H1 (cell line): ENCODE data around the gene ADCK1. TPM values are rescaled to one million over a fixed set of nuclear protein-coding genes. Genes with fewer than 3 reads are reported as not detected.

Source experiments
- CTCF ChIA-PET: fragments of 300-600 bp; sonication (Branson Sonifier 250); formaldehyde crosslinking; loops from one replicate; lab custom pipeline; 2021; ENCODE audit not compliant: partially characterized antibody; lab: Charles Lee
- POLR2A ChIA-PET: fragments of 300-600 bp; sonication (Branson Sonifier 250); formaldehyde crosslinking; loops from one replicate; lab custom pipeline; 2021; ENCODE audit warnings: inconsistent platforms; ENCODE audit not compliant: partially characterized antibody; lab: Charles Lee
- DNase-seq, 2 experiments: peaks; one replicate each; pipeline versions ENCODE4 v3.0.0 to v3.0.0-alpha.2; 2010 to 2022; ENCODE audit warnings: low spot score in 2 of 2, low read depth in 1 of 2, mixed read lengths in 1 of 2
- FAIRE-seq: peaks from 2 replicates; lab custom pipeline; 2011; peaks lifted over from hg19 to GRCh38; lab: Jason Lieb, UNC
- H2AFZ ChIP-seq: 2 replicates; pipeline ENCODE4 v1.8.1; 2012; ENCODE audit warnings: low read length, inconsistent platforms
- H2AK5ac ChIP-seq: 2 replicates; pipeline ENCODE4 v1.6.1; 2013; ENCODE audit warnings: low read depth, low read length
- H2BK120ac ChIP-seq: replicated peaks from 2 replicates; pipeline ENCODE3; 2013; ENCODE audit warnings: low read depth, low read length, inconsistent platforms
- H2BK12ac ChIP-seq: 2 replicates; pipeline ENCODE4 v1.6.1; 2013; ENCODE audit warnings: low read depth, low read length
- H2BK15ac ChIP-seq: 2 replicates; pipeline ENCODE4 v1.6.1; 2013; ENCODE audit warnings: low read length
- H2BK20ac ChIP-seq: 2 replicates; pipeline ENCODE4 v1.6.1; 2013; ENCODE audit warnings: low read length
- H2BK5ac ChIP-seq: 2 replicates; pipeline ENCODE4 v1.6.1; 2013; ENCODE audit warnings: low read depth, low read length
- H3K14ac ChIP-seq: 2 replicates; pipeline ENCODE4 v1.6.1; 2013; ENCODE audit warnings: inconsistent platforms; ENCODE audit not compliant: insufficient read length
- H3K18ac ChIP-seq: 2 replicates; pipeline ENCODE4 v1.6.1; 2013; ENCODE audit warnings: low read length; ENCODE audit errors: extremely low read depth
- H3K23ac ChIP-seq: 2 replicates; pipeline ENCODE4 v1.6.1; 2013; ENCODE audit warnings: inconsistent platforms; ENCODE audit not compliant: insufficient read length
- H3K23me2 ChIP-seq: 2 replicates; pipeline ENCODE4 v1.6.1; 2013; ENCODE audit warnings: low read depth, low read length
- H3K27ac ChIP-seq: 2 replicates; pipeline ENCODE4 v1.6.1; 2011; ENCODE audit warnings: low read depth, low read length, inconsistent platforms
- H3K27me3 ChIP-seq, 4 experiments: replicated peaks in 1 of 4; 1 replicate in 1 of 4; 2 replicates in 3 of 4; pipeline versions ENCODE4 v1.6.1 to v1.8.1; 2011 to 2013; ENCODE audit warnings: low read length in 3 of 4, mild to moderate bottlenecking in 3 of 4, inconsistent platforms in 2 of 4, mixed read lengths in 2 of 4, moderate library complexity in 1 of 4; ENCODE audit not compliant: control insufficient read depth in 3 of 4, insufficient read depth in 3 of 4; ENCODE audit errors: extremely low read depth in 1 of 4
- H3K36me3 ChIP-seq, 4 experiments: 2 replicates each; pipeline versions ENCODE4 v1.6.1 to v1.8.1; 2011 to 2013; ENCODE audit warnings: mild to moderate bottlenecking in 4 of 4, low read length in 3 of 4, moderate library complexity in 2 of 4, control low read depth in 1 of 4, inconsistent platforms in 1 of 4; ENCODE audit not compliant: insufficient read depth in 4 of 4, control insufficient read depth in 2 of 4
- H3K4ac ChIP-seq: replicated peaks from 2 replicates; pipeline ENCODE3; 2013; ENCODE audit warnings: low read length, low read depth, mixed read lengths, inconsistent platforms; ENCODE audit not compliant: insufficient read length
- H3K4me1 ChIP-seq, 4 experiments: replicated peaks in 1 of 4; 1 replicate in 1 of 4; 2 replicates in 3 of 4; pipeline versions ENCODE4 v1.6.1 to v1.8.1; 2011 to 2013; ENCODE audit warnings: low read length in 3 of 4, inconsistent platforms in 2 of 4, mixed read lengths in 1 of 4; ENCODE audit not compliant: insufficient read depth in 4 of 4, control insufficient read depth in 3 of 4
- H3K4me2 ChIP-seq, 2 experiments: 2 replicates each; pipeline versions ENCODE4 v1.6.1 to v1.8.1; 2011 to 2013; ENCODE audit warnings: low read depth in 2 of 2, low read length in 2 of 2, control low read depth in 1 of 2, inconsistent platforms in 1 of 2, mild to moderate bottlenecking in 1 of 2; ENCODE audit not compliant: insufficient read depth in 1 of 2
- H3K4me3 ChIP-seq, 4 experiments: fragments of 200-600, 300-600 bp in 1 of 4; sonication (generic), shearing (Covaris generic), sonication (Bioruptor Twin) in 1 of 4; 2 replicates each; pipeline versions ENCODE4 v1.5.1 to v1.8.1; 2011 to 2016; ENCODE audit warnings: low read length in 4 of 4, low read depth in 3 of 4, control low read depth in 2 of 4, inconsistent platforms in 2 of 4, mild to moderate bottlenecking in 2 of 4, mixed read lengths in 1 of 4, moderate library complexity in 1 of 4; ENCODE audit not compliant: insufficient read depth in 2 of 4; ENCODE audit errors: extremely low read depth in 1 of 4
- H3K56ac ChIP-seq: replicated peaks from 2 replicates; pipeline ENCODE3; 2013; ENCODE audit warnings: low read depth, mild to moderate bottlenecking, mixed read lengths, low read length, inconsistent platforms; ENCODE audit not compliant: insufficient read length
- H3K79me1 ChIP-seq: 2 replicates; pipeline ENCODE4 v1.6.1; 2013; ENCODE audit warnings: low read depth, low read length, control low read depth
- H3K79me2 ChIP-seq, 2 experiments: 2 replicates each; pipeline versions ENCODE4 v1.6.1 to v1.8.1; 2012 to 2013; ENCODE audit warnings: low read length in 2 of 2, mild to moderate bottlenecking in 2 of 2, inconsistent platforms in 1 of 2; ENCODE audit not compliant: insufficient read depth in 2 of 2, control insufficient read depth in 1 of 2
- H3K9ac ChIP-seq, 4 experiments: replicated peaks in 1 of 4; 1 replicate in 1 of 4; 2 replicates in 3 of 4; pipeline versions ENCODE4 v1.6.1 to v1.8.1; 2011 to 2013; ENCODE audit warnings: low read depth in 3 of 4, low read length in 3 of 4, control low read depth in 2 of 4, mild to moderate bottlenecking in 2 of 4, moderate library complexity in 2 of 4, inconsistent platforms in 1 of 4; ENCODE audit errors: extremely low read depth in 1 of 4
- H3K9me3 ChIP-seq, 2 experiments: 2 replicates each; pipeline versions ENCODE4 v1.6.1 to v1.8.1; 2012 to 2013; ENCODE audit warnings: mild to moderate bottlenecking in 2 of 2, moderate library complexity in 2 of 2, control low read depth in 1 of 2, inconsistent platforms in 1 of 2, low read depth in 1 of 2, low read length in 1 of 2, mixed read lengths in 1 of 2; ENCODE audit not compliant: insufficient read depth in 2 of 2
- H4K20me1 ChIP-seq, 2 experiments: replicated peaks in 1 of 2; 2 replicates each; pipeline versions ENCODE3 to v1.8.1; 2011 to 2013; ENCODE audit warnings: inconsistent platforms in 2 of 2, low read length in 2 of 2, mild to moderate bottlenecking in 1 of 2; ENCODE audit not compliant: insufficient read depth in 2 of 2, control insufficient read depth in 1 of 2
- H4K5ac ChIP-seq: 2 replicates; pipeline ENCODE4 v1.6.1; 2013; ENCODE audit warnings: low read length, low read depth, mixed read lengths, inconsistent platforms; ENCODE audit not compliant: insufficient read length
- H4K8ac ChIP-seq: 2 replicates; pipeline ENCODE4 v1.8.0; 2013; ENCODE audit warnings: mild to moderate bottlenecking, moderate library complexity, low read length, inconsistent platforms; ENCODE audit not compliant: insufficient read depth; ENCODE audit errors: extremely low read depth
- H4K91ac ChIP-seq: replicated peaks from 2 replicates; pipeline ENCODE3; 2013; ENCODE audit warnings: low read length, mixed read lengths, inconsistent platforms; ENCODE audit not compliant: insufficient read length
- RFX5 ChIP-seq: IDR thresholded peaks from 2 replicates; pipeline ENCODE4 v1.6.1; 2011; ENCODE audit warnings: low read depth, low read length, improper control_type of control experiment, borderline replicate concordance
- WGBS, 2 experiments: shearing (Covaris generic) in 1 of 2; methylation state at CpG; one replicate each; pipeline versions ENCODE4 v1.1.6 to v1.1.7; 2013 to 2015; ENCODE audit warnings: low lambda C conversion rate in 2 of 2, mixed read lengths in 2 of 2, inconsistent platforms in 1 of 2, low coverage in 1 of 2, missing lambda C conversion rate in 1 of 2; ENCODE audit not compliant: insufficient replicate concordance in 2 of 2, insufficient coverage in 1 of 2, insufficient read length in 1 of 2; ENCODE audit errors: extremely low coverage in 1 of 2, missing lambda C conversion rate in 1 of 2; 5-methylcytosine and 5-hydroxymethylcytosine counted together
- polyA plus RNA-seq, 7 experiments: library from polyadenylated mRNA; depleted of rRNA in 3 of 7; stranded (reverse) in 5 of 7; unstranded in 2 of 7; fragments of >200 nt in 5 of 7; fragments of 200-250 nt in 2 of 7; gene quantifications; 1 replicate in 5 of 7; 2 replicates in 1 of 7; 4 replicates in 1 of 7; pipeline versions ENCODE4 v1.2.1 to v1.2.3, GENCODE V29; 2011 to 2013; ENCODE audit warnings: missing spikeins in 2 of 7, mixed read lengths in 2 of 7
- total RNA-seq: library from RNA; stranded (reverse); fragmentation: NEBNext Ultra II Directional; extraction: Animal tissue kit (Norgen Biotek cat#: 25700); gene quantifications from 2 replicates; pipeline ENCODE4 v1.2.1, GENCODE V29; 2021

ADCK1 gene
- total and polyA plus RNA-seq, 2 of the 8 experiments (the other 6 are each of a cell fraction or from before 2014, with no cell fraction given) = 11.0 to 16.8 TPM

GRCh38 chr14:77970646-77971045 is 170.7 kb downstream of the ADCK1 start:
- Histone ChIP-seq H4K8ac (no peak overlapping the region), H4K91ac (no peak overlapping the region), H3K14ac (no peak overlapping the region), H3K9ac (no peak overlapping the region), H4K5ac (no peak overlapping the region), H3K27me3 (peaks cover 0 to 6% (median 3%) of the 10 kb centered on the region in 4 experiments; a peak in 2 of 7 replicates), H3K27ac (no peak overlapping the region), H2BK20ac (no peak overlapping the region), H3K4me2 (no peak overlapping the region), H2BK120ac (no peak overlapping the region), H3K18ac (no peak overlapping the region), H3K36me3 (no peaks in the 10 kb centered on the region), H2BK5ac (no peak overlapping the region), H3K4me3 (no peak overlapping the region), H2AK5ac (no peak overlapping the region), H3K4me1 (peaks cover 0 to 2% (median under 1%) of the 10 kb centered on the region in 4 experiments; a peak in 2 of 7 replicates), H3K79me2 (no peaks in the 10 kb centered on the region), H2BK15ac (no peak overlapping the region), H2AFZ (no peak overlapping the region), H3K23ac (no peak overlapping the region), H4K20me1 (no peaks in the 10 kb centered on the region), H3K79me1 (no peaks in the 10 kb centered on the region), H3K4ac (no peak overlapping the region), H3K23me2 (peaks cover 4% of the 10 kb centered on the region; the same call in 1 of the 2 replicates), H3K9me3 (no peaks in the 10 kb centered on the region), H3K56ac (no peak overlapping the region), H2BK12ac (no peak overlapping the region)
- TF ChIP-seq RFX5 = no peak
- no peak for DNase-seq
- CTCF ChIA-PET = interaction anchor here (1.8 to 3.3 kb wide), 2 partner anchors 9 to 109 kb away, joined by 5 to 14 read pairs; no protein-coding TSS in a partner anchor
- 87% methylated on average over 3 of the region's 3 CpGs; no CpG with 5 or more reads in 1 of the 2 experiments for WGBS, 2 experiments
- POLR2A ChIA-PET = no interaction called here
- FAIRE-seq = no peak
